ENCODE measurements around the gene GPC5.

The GPC5 gene

DNA sequence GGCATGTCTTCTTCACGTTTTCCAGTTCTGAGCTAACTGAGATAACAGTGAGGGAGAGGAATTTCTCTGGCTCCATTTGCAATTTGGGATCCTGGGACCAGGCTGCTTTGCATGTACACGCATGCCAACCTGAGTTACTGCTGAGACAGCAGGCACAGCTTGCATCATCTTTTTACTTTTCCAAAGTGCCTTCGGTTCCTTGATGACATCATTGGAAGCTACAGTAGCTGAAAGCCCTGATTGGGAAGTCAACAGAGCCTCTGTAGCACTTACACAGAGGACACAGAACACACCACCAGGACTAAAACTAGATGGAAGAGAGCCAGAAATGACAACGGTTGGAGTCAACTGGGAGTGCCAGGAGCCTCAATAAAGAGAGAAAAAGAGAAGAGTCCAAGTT, 1429.1 kb downstream of the GPC5 start:
- Histone ChIP-seq H3K4me1 (ENCODE audit: low read length) (no peaks in the 10 kb centered on the region), H3K79me2 (ENCODE audit: low read length) (no peaks in the 10 kb centered on the region), H2AFZ (ENCODE audit: low read depth, low read length) (no peak overlapping the region), H3K4me3 (ENCODE audit: low read length) (no peak overlapping the region), H3K27me3 (ENCODE audit: low read depth, low read length) (no peaks in the 10 kb centered on the region), H3K4me2 (ENCODE audit: low read length) (no peak overlapping the region), H4K20me1 (ENCODE audit: insufficient read depth, low read length) (no peaks in the 10 kb centered on the region), H3K36me3 (replicated peaks; ENCODE audit: low read depth, low read length) (no peaks in the 10 kb centered on the region), H3K27ac (ENCODE audit: low read length) (no peak overlapping the region), H3K9me3 (ENCODE audit: insufficient read depth, low read length) (no peaks in the 10 kb centered on the region), H3K9ac (ENCODE audit: low read length) (no peak overlapping the region)
- no peak for TF ChIP-seq EZH2phosphoT487 (IDR thresholded peaks at IDR 0.05; ENCODE audit: low read depth)
- TF ChIP-seq, protein P1, sequence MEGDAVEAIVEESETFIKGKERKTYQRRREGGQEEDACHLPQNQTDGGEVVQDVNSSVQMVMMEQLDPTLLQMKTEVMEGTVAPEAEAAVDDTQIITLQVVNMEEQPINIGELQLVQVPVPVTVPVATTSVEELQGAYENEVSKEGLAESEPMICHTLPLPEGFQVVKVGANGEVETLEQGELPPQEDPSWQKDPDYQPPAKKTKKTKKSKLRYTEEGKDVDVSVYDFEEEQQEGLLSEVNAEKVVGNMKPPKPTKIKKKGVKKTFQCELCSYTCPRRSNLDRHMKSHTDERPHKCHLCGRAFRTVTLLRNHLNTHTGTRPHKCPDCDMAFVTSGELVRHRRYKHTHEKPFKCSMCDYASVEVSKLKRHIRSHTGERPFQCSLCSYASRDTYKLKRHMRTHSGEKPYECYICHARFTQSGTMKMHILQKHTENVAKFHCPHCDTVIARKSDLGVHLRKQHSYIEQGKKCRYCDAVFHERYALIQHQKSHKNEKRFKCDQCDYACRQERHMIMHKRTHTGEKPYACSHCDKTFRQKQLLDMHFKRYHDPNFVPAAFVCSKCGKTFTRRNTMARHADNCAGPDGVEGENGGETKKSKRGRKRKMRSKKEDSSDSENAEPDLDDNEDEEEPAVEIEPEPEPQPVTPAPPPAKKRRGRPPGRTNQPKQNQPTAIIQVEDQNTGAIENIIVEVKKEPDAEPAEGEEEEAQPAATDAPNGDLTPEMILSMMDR (IDR thresholded peaks at IDR 0.05; ENCODE audit: low read depth, low read length): no peak

DNA sequence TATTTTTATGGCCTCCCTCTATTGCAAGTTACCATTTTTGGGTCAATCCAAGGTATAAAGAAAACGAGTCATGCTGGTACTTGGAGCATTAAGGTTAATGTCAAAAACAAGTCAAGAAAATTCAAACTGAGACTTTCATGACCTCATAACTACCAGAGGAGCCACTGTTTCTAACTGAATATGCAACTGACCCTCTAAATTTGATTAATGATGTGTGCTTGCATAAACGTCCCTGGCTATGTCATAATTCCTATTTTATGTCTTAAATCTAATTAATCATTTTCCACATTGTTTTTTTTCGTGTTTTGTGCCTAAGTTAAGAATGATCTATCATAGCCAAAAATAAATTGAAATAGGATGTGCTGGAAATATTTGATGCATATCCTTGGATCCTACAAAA, 1431.5 kb downstream of the GPC5 start:
- Histone ChIP-seq H3K27me3 (ENCODE audit: low read depth, low read length) (no peaks in the 10 kb centered on the region), H3K27ac (ENCODE audit: low read length) (no peak overlapping the region), H3K79me2 (ENCODE audit: low read length) (no peaks in the 10 kb centered on the region), H3K9me3 (ENCODE audit: insufficient read depth, low read length) (no peaks in the 10 kb centered on the region), H2AFZ (ENCODE audit: low read depth, low read length) (no peak overlapping the region), H3K4me1 (ENCODE audit: low read length) (no peaks in the 10 kb centered on the region), H3K4me3 (ENCODE audit: low read length) (no peak overlapping the region), H3K36me3 (replicated peaks; ENCODE audit: low read depth, low read length) (no peaks in the 10 kb centered on the region), H4K20me1 (ENCODE audit: insufficient read depth, low read length) (no peaks in the 10 kb centered on the region), H3K4me2 (ENCODE audit: low read length) (no peak overlapping the region), H3K9ac (ENCODE audit: low read length) (no peak overlapping the region)
- no peak for TF ChIP-seq EZH2phosphoT487 (IDR thresholded peaks at IDR 0.05; ENCODE audit: low read depth)
- TF ChIP-seq, protein P1 (IDR thresholded peaks at IDR 0.05; ENCODE audit: low read depth, low read length): no peak

DNA sequence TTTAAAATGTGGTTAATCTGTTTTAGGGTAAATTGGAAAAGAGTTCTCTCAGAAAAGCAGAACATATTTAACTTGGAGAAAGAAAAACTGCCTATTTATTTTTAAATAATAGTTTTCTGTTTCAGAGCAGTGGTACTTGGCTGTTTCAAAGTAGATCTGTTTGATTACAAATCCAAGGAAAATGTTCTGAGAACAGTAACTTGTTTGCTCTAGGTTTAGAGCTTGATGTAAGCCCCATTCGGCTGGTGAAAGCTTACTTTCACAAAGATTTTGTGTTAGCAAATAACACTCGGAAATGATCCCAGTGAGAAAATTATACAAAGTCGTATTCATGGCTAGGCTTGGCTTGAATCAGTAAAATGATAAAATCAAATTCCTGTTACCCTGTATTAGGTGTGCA, 1432.4 kb downstream of the GPC5 start:
- H3K4me2 ChIP-seq (ENCODE audit: low read length): no peak overlapping the region
- TF ChIP-seq, protein P1 (IDR thresholded peaks at IDR 0.05; ENCODE audit: low read depth, low read length): no peak
- no peak overlapping the region for H3K4me3 ChIP-seq (ENCODE audit: low read length)
- no peak overlapping the region for H3K9ac ChIP-seq (ENCODE audit: low read length)
- no peaks in the 10 kb centered on the region for H3K79me2 ChIP-seq (ENCODE audit: low read length)
- no peaks in the 10 kb centered on the region for H3K9me3 ChIP-seq (ENCODE audit: insufficient read depth, low read length)
- no peak overlapping the region for H3K27ac ChIP-seq (ENCODE audit: low read length)
- H4K20me1 ChIP-seq (ENCODE audit: insufficient read depth, low read length): no peaks in the 10 kb centered on the region
- H3K4me1 ChIP-seq (ENCODE audit: low read length): no peaks in the 10 kb centered on the region
- H3K36me3 ChIP-seq (replicated peaks; ENCODE audit: low read depth, low read length): no peaks in the 10 kb centered on the region
- H2AFZ ChIP-seq (ENCODE audit: low read depth, low read length): no peak overlapping the region
- H3K27me3 ChIP-seq (ENCODE audit: low read depth, low read length): no peaks in the 10 kb centered on the region

DNA sequence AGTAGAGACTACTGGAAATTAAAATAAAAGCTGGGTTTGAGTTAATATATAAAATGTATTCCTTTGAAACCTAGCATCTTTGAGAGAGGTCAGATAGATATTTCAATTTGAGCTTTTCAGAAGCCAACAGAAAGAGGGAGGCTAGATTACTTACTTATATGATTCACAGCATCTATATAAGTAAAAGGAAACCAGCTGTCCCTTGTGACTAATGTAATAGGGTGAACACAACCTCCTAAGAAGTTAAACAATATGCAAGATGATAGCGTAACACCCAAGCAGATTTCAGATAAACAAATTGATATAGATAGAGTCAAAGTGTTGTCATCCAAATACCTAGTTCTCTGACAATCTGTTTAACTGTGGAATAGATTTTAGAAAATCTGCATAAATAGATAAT, 1434.7 kb downstream of the GPC5 start:
- Histone ChIP-seq H2AFZ (ENCODE audit: low read depth, low read length) (no peak overlapping the region), H3K27me3 (ENCODE audit: low read depth, low read length) (no peaks in the 10 kb centered on the region), H3K4me1 (ENCODE audit: low read length) (no peaks in the 10 kb centered on the region), H4K20me1 (ENCODE audit: insufficient read depth, low read length) (no peaks in the 10 kb centered on the region), H3K9me3 (ENCODE audit: insufficient read depth, low read length) (no peaks in the 10 kb centered on the region), H3K9ac (ENCODE audit: low read length) (no peak overlapping the region), H3K4me2 (ENCODE audit: low read length) (no peak overlapping the region), H3K4me3 (ENCODE audit: low read length) (no peak overlapping the region), H3K36me3 (replicated peaks; ENCODE audit: low read depth, low read length) (no peaks in the 10 kb centered on the region), H3K79me2 (ENCODE audit: low read length) (no peaks in the 10 kb centered on the region), H3K27ac (ENCODE audit: low read length) (no peak overlapping the region)
- TF ChIP-seq, protein P1 (IDR thresholded peaks at IDR 0.05; ENCODE audit: low read depth, low read length): no peak

Data from OCI-LY3 (cell line).